HEK293 (cell line): ENCODE measurements around the gene ECM2.

ENCODE experiments used
- SETDB1 ChIP-seq: IDR thresholded peaks from one replicate; pipeline ENCODE4 v1.6.1; 2017; ENCODE audit warnings: mild to moderate bottlenecking, low read length, moderate library complexity, mixed read lengths; ENCODE audit not compliant: insufficient read length
- YY1 ChIP-seq: fragments of 450-650 bp; formaldehyde crosslinking; IDR thresholded peaks from 2 replicates; pipeline ENCODE4 v1.5.1; 2018; ENCODE audit warnings: missing biosample characterization, missing genetic modification characterization
- TF ChIP-seq, protein P1 (sequence below): fragments of 450-650 bp; formaldehyde crosslinking; IDR thresholded peaks from 2 replicates; pipeline ENCODE4 v1.5.1; 2017; ENCODE audit warnings: missing biosample characterization, missing genetic modification characterization
- TF ChIP-seq, protein P2 (sequence below): fragments of 450-650 bp; formaldehyde crosslinking; IDR thresholded peaks from 2 replicates; pipeline ENCODE4 v1.5.1; 2016; ENCODE audit warnings: missing biosample characterization, missing genetic modification characterization

DNA sequence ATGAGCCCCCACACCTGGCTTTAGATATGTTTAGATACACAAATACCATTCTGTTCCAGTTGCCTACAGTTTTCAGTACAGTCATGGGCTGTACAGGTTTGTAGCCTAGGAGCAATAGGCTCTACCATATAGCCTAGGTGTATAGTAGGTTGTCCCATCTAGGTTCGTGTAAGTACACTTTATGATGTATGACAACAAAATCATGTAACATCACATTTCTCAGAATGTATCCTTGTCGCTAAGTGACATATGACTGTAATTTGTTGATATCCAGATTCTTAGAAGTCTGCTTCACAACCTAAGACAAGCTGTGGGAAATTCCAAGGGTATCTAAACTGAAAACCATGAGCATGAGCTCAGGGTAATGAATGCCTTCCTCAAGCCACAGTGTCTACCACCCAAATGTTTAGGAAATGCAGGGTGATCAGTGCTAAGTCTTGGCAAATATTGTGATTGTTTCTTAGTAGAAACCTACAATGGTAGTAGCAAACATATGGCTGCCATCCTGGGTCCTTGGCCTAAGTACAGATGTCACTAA, 8.4 kb downstream of the ECM2 start:
- TF ChIP-seq, protein P1, sequence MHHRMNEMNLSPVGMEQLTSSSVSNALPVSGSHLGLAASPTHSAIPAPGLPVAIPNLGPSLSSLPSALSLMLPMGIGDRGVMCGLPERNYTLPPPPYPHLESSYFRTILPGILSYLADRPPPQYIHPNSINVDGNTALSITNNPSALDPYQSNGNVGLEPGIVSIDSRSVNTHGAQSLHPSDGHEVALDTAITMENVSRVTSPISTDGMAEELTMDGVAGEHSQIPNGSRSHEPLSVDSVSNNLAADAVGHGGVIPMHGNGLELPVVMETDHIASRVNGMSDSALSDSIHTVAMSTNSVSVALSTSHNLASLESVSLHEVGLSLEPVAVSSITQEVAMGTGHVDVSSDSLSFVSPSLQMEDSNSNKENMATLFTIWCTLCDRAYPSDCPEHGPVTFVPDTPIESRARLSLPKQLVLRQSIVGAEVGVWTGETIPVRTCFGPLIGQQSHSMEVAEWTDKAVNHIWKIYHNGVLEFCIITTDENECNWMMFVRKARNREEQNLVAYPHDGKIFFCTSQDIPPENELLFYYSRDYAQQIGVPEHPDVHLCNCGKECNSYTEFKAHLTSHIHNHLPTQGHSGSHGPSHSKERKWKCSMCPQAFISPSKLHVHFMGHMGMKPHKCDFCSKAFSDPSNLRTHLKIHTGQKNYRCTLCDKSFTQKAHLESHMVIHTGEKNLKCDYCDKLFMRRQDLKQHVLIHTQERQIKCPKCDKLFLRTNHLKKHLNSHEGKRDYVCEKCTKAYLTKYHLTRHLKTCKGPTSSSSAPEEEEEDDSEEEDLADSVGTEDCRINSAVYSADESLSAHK (tag by site-specific recombination), result no peak
- TF ChIP-seq SETDB1 (no peak), YY1 (no peak)
- TF ChIP-seq, protein P2, sequence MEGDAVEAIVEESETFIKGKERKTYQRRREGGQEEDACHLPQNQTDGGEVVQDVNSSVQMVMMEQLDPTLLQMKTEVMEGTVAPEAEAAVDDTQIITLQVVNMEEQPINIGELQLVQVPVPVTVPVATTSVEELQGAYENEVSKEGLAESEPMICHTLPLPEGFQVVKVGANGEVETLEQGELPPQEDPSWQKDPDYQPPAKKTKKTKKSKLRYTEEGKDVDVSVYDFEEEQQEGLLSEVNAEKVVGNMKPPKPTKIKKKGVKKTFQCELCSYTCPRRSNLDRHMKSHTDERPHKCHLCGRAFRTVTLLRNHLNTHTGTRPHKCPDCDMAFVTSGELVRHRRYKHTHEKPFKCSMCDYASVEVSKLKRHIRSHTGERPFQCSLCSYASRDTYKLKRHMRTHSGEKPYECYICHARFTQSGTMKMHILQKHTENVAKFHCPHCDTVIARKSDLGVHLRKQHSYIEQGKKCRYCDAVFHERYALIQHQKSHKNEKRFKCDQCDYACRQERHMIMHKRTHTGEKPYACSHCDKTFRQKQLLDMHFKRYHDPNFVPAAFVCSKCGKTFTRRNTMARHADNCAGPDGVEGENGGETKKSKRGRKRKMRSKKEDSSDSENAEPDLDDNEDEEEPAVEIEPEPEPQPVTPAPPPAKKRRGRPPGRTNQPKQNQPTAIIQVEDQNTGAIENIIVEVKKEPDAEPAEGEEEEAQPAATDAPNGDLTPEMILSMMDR (tag by site-specific recombination), result no peak
